GM18867 (cell line): ENCODE measurements around the gene ESYT1.
A peak's percentile ranks its signal among the peaks of the same experiment; 100 is the strongest.

ENCODE experiments used
- ATAC-seq: cut with Tn5 transposase; IDR thresholded peaks from one replicate; pipeline ENCODE4 v1.9.1; 2021; ENCODE audit warnings: mild to moderate bottlenecking, moderate library complexity; ENCODE audit not compliant: unreplicated experiment

ESYT1 gene

DNA sequence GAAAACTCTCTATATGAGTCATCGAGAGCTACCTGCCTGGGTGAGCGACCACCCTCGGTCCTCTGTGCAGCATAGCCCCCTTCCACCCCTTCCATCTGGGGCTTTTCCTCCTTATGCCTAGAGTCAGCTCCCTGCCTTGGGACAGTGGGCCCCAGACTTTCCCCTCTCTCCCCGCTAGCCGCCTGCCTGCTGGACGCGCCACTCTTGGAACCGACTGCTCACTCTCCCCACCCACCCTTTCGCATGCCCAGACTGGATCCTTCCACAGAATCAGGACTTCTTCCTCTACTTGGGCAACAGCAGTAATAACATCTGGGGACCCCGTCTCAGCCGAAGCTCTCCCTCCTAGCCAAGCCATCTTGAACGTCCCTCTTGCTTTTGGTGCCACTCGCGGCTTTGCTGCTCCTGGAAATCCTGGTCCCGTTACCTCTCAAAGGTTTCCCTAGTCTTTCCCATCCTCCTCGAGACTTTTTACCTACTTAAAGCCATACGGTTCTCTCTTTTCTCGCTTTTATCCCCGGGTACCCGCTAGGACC lies 671 bp downstream of the ESYT1 start:
- peak; percentile 1 for ATAC-seq

DNA sequence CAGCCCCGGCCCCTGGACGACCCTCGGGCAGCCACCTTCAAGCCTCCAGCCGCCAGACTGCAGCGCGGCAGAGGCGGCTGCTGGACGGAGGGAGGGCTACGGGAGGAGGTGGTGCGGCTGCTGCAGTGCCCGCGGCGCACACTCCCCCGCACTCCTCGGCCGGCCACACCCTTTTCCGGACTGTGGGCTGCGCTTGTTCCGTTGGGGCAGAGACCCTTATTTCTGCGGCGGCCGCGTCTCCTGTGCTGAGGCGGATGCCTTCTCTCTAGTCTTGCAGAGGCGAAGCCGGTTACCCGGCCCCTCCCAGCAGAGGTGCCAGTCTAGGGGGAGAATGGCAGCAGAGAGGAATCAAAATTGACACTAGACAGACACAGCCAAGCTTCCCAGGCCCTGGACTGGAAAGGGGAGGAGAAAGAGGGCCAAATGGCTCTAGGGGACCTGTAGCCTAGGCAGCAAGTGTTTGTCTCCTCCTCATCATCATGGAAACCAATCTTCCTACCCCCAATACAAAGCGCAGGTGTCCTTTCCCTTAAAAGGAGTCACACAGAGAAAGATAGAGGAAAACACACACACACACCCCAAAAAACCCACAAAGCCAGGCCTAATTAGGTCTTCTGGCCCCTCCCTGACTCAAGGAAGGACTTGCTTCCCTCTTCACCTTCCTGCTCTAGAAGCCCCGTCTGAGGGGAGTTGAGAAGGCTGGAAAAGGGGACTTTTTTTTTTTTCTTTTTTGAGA lies 1.3 kb downstream of the ESYT1 start:
- peak; percentile 30 for ATAC-seq

DNA sequence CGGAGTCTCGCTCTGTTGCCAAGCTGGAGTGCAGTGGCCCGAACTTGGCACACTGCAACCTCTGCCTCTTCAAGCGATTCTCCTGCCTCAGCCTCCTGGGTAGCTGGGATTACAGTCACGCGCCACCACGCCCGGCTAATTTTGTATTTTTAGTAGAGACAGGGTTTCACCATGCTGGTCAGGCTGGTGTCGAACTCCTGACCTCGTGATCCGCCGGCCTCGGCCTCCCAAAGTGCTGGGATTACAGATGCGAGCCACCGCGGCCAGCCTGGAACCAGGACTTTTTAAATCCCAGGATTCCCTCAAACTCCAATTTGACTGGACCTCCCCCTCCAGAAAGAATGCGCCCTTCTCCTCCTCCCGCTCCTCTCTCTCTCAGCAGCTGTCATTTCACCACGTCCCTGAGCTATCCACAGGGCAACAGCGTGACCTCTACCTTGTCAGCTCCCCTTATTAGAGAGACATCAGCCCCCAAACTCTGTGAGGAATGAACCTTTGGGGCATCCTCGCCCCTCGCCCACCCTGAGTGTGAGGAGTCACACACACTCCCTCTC lies 2.0 kb downstream of the ESYT1 start:
- ATAC-seq: no peak

DNA sequence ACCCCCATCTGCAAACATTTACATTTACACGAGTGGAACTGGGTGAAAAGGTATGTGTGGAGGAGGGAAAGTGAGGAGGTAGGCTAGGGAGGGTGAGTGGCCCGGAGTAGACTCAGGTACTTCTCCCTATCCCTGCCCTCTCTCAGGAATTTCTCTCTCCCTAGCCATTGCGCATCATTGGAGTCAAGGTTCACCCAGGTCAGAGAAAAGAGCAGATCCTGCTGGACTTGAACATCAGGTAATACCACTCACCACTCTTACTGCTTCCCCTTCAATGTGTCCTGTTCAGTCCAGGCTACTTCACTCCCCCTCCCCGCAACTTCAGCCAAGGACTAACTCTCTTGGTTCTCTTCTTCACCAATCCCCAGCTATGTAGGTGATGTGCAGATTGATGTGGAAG lies 2.8 kb downstream of the ESYT1 start:
- ATAC-seq: no peak

DNA sequence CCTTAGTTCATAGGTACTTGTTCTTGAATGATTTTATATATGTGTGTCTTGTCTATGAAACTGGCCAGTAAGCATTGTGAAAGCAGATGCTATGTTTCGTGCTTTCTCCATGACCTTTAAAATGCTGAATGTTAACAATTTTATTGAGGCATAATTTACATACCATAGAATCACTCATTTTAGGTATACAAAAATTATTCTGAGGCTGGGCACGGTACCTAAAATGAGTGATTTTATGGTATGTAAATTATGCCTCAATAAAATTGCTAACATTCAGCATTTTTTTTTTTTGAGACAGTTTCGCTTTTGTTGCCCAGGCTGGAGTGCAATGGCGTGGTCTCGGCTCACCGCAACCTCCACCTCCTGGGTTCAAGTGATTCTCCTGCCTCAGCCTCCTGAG lies 6.8 kb downstream of the ESYT1 start:
- ATAC-seq: no peak

DNA sequence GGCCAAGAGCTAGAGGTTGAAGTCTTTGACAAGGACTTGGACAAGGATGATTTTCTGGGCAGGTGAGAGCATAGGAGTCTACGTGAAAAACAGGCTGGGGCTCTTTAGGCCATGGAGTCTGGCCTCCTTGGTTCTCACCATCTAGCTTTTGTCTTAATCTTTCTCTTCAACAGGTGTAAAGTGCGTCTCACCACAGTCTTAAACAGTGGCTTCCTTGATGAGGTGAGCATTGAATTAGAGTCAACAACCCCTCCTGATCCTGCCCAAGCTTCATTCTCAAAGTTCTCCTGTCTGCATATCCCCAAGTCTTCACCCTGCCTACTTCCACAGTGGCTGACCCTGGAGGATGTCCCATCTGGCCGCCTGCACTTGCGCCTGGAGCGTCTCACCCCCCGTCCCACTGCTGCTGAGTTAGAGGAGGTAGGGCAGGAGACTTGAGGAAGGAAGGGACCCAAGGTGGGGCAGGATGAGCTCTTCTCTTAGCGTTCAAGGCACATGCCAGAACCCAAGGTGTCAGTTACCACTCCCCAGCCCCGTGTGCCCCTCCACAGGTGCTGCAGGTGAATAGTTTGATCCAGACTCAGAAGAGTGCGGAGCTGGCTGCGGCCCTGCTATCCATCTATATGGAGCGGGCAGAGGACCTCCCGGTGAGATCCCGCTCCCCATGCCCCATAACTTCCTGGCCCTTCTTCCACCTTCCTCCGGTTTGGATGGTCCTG lies 9.9 kb downstream of the ESYT1 start:
- no peak for ATAC-seq

DNA sequence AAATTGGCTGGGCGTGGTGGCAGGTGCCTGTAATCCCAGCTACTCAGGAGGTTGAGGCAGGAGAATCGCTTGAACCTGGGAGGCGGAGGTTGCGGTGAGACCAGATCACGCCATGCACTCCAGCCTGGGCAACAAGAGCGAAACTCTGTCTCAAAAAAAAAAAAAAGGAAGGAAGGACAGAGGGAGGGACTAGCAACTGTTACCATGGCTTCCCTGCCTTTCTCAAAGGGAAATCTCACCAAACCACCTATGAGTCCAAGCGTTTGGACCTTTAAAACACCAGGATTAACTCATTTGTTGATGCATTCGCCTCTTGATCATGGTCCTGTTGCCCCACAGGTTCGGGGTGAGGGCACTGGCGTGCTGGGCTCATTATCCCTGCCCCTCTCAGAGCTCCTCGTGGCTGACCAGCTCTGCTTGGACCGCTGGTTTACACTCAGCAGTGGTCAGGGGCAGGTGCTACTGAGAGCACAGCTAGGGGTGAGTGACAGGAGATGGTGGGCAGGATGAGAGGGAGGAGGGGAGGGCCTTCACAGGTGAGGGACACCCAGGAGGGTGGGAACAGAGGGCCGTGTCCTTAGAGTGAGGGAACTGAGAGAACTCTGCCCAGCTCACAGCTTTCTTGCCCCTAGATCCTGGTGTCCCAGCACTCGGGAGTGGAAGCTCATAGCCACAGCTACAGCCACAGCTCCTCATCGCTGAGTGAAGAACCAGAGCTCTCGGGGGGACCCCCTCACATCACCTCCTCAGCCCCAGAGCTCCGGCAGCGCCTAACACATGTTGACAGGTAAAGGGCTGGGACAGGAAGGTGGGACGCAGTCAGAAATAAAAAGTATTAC lies 14.1 kb downstream of the ESYT1 start:
- ATAC-seq: no peak

DNA sequence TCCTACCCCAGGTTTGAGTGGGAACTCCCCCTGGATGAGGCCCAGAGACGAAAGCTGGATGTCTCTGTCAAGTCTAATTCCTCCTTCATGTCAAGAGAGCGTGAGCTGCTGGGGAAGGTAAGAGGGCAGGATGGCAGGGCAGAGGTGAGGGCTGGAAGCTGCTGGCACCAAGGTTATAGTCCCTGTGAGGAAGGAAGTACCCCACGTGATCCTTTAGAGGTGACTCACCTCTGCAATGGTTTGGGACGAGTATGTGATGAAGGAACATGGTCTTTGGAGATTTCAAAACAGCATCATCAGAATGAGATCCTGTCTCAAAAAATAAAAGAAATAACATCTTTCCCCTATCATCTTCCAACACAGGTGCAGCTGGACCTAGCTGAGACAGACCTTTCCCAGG lies 15.2 kb downstream of the ESYT1 start:
- no peak for ATAC-seq

DNA sequence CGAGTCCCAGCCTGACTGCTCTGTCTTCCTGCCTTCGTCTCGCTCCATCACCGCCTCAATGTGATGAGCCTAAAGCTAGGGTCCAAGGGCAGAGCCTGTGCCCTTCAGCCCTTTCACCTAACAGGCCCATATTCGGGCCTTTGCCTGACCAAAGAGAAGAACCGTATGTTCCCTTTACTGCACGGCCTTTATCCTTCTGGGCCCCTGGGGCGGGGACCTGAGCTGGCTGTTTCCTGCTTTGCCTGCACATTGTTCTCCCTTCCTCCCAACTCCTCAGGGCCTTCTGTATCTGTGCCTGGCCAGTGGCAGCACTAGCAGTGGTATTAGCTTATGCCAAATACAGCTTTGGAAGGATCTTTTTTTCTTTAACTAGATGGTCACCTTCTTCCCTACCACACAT lies 15.8 kb downstream of the ESYT1 start:
- ATAC-seq: no peak

DNA sequence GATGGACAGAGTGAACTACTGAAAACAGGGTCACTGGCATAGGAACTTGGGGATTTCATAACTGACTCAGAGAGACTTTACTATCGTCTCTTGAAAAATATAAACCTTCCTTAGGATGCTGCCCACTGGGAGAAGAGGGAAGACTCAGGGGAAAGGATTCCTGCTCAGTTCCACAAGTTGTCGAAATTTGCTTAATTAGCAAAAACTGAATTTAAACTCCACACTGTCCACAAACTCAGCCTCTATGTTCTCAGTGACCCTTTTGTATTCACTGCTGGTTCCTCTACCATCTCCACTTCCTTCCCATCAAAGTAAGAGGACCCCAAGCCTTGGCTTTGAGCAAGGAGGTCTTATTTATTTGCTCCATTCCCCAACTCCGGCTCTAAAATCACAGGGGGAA lies 17.1 kb downstream of the ESYT1 start:
- no peak for ATAC-seq

DNA sequence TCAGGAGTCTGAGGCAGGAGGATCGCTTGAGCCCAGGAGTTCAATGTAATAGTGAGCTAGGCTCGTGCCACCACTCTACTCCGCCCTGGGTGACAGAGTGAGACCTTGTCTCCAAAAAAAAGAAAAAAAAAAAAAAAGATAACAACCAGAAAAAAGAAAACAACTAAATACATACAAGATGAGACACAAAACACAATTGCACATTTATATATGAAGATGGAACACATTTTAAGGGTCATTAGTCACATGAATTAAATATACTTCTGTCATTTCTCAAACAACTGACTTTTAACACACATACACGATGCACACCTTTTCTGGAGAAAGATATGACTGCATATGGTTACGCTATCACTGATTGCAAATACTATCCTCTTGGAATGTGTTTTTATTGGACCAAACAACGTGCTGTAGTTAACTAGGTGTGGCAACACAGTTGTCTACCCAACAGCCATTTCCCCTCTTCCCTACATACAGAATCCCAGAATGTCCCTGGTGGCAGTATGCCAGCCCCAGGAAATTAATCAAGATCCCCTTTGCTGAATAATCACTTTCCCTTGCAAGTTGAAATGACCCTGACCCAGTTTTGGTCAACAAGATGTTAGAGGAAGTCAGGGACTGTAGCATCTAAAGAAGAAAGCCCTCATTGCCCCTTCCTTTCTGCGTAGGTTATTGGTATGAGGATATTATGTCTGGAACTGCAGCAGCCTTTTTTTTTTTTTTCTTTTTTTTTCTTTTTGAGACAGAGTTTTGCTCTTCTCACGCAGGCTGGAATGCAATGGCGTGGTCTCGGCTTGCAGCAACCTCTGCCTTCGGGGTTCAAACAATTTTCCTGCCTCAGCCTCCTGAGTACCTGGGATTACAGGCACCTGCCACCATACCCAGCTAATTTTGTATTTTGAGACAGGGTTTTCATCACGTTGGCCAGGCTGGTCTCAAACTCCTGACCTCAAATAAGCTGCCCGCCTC lies 18.7 kb downstream of the ESYT1 start:
- ATAC-seq: no peak

DNA sequence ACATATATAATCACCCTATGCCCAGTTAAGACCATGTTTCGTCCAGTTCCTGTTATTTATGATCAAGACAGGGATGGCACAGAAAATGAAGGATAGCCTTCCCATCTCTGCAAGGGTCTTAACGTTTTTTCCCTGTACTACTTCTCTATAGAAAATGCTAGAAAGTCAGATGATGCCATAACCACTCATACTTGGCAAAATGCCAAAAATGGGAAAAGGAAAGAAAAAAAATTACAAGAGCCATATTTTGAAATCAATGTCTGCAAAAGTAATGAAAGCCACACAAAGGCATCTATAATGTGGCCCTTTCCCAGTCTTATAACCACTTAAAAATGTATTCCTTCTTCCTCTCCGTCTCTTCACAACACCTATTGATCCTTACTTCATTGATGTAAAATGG lies 22.5 kb downstream of the ESYT1 start:
- ATAC-seq: no peak

DNA sequence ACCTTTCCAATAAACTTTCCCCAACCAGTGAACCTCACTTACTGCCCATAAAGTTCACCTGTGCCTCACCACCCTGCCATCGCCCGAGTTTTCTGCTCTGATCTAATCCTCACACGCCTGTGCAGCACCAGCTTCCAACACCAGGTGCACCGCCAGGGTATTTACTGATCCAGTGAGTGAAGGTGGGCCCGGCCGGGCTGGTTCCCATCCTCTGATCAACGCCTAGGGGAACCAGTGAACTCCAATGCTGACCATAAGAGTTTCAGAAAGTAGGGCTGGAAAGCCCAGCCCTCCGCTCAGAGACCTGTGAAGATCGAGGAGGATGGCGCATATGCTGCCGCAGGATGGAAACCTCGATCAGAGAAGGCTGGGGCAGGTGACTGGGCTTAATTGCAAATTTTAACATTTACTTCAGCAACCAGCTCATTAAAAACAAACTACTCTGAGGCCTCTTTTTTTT lies 23.6 kb downstream of the ESYT1 start:
- peak; percentile 65 for ATAC-seq

DNA sequence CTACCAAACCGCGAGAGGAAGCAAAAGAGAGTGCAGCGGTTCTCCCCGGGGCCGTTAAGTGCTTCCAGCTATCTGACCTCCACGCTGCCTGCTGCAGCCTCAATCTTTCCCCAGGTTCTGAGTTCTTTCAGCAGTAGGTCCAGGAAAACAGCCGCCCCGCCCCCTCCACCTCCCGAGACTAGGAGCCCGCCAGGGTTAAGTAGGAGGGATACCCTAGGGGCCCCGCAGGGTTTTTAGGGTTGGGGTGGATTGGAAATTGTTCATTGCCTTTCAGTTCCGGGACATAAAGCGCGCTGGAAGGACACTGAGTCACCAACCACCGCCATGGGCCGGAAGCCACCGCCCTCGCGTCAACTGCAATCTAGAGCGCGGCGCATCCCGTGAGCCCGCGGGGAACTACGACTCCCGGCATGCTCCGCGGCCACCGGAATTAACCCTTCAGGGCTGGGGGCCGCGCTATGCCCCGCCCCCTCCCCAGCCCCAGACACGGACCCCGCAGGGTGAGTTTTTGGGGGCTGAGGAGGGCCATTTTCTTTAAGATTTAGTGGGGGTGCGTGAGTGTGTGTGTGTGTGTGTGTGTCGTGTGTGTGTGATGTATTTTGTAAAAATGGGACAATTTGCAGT lies 24.2 kb downstream of the ESYT1 start, which contains the start of gene MYL6B:
Gene MYL6B (plus strand): TSS at position 456 of the 624 bp plus-strand sequence. CDS start 1,332 bp downstream, outside the sequence.
- peak; percentile 90 for ATAC-seq

DNA sequence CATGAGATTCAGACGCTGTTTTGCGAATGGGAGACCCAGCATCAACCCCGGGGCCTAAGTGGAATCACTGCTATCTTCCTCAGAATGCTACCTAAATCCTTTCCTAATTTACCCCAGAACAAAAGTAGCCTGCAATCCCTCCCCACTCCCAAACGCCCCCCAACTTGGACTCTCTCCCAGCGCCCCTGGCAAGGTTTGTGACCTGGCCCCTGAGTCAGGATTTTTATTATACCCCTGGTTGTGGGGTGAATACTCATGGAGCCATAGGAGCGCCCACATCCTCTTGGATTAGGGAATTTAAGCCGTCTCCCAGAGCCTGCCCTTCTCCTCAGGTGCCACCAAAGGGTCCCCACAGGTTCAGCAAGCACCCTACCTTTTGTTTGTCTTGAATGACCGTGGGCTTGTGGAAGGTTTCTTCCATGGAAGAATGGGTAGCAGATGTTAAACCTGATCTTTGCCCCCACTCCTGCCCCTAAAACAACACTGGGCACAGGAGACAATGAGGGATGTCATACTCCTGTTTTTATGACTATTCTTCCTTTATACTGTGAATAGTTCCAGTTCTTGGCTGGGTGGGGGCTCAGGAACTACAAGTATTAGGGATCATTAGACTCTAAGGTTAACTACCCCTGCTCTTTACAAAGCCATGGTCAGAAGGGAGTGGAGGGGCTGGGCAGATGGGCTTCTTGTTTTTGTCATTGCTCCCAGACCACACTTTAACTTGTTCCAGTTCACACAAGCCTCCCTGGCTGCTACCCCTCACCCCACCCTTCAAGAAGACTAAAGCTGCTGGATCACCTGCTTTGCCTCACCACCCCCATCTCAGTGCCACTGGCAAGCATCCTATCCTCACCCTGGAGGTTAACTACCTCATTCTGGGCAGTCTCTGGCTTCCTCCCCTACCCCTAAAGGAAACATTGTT lies 24.9 kb downstream of the ESYT1 start:
- ATAC-seq: no peak

DNA sequence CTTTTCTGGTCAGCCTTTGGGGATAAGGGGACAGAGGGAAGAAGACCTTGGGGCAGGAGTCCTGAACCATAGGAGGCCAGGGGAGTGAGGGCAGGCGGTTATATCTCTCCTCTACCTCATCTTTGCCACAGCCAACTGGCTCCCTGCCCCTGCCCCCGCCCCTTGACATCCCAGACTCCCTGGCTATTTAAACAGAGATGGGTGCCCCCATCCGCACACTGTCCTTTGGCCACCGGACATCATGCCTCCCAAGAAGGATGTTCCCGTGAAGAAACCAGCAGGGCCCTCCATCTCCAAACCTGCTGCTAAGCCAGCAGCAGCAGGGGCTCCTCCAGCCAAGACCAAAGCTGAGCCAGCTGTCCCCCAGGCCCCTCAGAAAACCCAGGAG lies 25.6 kb downstream of the ESYT1 start:
- no peak for ATAC-seq

DNA sequence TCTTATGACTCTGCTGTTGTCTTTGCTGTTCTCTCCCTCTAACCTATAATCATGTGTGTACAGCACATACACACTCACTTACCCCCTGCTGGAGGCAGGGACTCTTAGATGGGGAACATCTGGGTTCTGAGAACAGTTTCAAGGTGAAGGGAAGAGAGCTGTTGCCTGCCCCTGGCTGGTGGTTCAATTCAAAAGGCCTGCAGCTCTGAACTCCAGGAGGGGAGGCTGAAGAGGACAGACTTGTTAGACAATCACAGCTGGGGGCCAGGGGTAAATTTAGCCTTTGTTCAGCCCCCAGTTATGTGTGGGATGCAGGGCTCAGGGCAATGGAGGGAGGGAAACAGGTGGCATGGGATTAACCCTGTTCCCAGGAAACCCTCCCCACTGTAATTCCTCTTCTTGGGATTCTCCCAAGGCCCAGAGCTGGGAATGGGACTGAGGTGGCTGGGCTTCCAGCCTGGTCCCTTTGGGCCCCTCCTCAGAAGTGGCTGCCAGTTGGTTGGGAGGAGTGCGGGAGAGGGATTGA lies 26.2 kb downstream of the ESYT1 start:
- no peak for ATAC-seq

DNA sequence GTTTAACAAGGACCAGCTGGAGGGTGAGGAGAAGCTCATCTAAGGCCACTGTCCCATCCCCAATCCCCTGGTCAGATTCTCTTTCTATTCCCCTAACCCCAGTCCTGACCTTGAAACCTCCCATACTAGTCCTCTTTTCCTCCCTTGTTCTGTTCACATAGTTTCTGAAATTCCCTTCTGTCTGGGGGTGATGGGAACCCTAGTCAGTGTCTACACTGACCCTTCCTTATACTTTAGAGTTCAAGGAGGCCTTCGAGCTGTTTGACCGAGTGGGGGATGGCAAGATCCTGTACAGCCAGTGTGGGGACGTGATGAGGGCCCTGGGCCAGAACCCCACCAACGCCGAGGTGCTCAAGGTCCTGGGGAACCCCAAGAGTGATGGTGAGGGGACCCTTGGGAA lies 26.8 kb downstream of the ESYT1 start:
- no peak for ATAC-seq
